ENCODE data around the gene ACTMAP.
"Not testable (repeated sequence)": the region's sequence is repeated elsewhere in the genome, so short reads cannot be mapped to it uniquely, and the experiment has no call there.

Gene ACTMAP

DNA sequence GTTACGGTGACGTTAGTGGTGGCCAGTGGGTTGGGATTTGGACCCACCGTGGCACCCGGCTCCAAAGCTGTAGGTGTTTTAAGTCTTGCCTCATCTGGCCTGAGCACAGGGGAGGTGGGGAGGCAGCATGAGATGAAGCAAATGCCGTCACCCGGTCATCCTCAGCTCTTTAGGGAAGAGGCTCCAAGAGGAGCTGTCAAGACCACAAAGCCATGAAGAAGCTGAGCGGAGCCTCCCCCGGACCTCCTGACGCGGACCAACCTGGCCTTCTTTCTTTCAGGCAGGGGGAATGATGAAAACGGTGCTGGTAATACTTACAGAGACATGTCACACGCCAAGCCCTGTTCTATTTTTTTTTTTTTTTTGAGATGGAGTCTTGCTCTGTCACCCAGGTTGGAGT lies 7.4 kb downstream of the ACTMAP start:
- DNase-seq, result no peak

DNA sequence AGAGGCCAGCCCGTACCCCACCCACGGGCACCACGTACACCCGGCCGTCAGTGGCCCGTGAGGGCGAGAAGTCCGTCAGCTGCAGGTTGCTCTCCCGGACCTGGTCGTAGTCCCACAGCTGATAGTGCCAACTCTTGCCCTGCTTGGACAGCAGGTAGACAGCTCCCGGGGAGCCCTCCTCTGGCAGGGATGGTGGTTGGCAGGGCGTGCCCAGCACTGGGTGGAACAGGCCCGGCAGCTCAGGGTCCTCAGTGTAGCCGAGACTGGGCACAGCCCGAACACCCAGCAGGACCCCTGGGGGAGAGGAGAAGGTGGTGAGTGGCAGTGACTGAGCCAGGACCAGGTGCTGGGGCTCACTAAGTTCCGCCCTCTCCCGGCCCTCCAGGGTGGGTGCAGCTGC lies 7.8 kb downstream of the ACTMAP start:
- DNase-seq, result no peak

DNA sequence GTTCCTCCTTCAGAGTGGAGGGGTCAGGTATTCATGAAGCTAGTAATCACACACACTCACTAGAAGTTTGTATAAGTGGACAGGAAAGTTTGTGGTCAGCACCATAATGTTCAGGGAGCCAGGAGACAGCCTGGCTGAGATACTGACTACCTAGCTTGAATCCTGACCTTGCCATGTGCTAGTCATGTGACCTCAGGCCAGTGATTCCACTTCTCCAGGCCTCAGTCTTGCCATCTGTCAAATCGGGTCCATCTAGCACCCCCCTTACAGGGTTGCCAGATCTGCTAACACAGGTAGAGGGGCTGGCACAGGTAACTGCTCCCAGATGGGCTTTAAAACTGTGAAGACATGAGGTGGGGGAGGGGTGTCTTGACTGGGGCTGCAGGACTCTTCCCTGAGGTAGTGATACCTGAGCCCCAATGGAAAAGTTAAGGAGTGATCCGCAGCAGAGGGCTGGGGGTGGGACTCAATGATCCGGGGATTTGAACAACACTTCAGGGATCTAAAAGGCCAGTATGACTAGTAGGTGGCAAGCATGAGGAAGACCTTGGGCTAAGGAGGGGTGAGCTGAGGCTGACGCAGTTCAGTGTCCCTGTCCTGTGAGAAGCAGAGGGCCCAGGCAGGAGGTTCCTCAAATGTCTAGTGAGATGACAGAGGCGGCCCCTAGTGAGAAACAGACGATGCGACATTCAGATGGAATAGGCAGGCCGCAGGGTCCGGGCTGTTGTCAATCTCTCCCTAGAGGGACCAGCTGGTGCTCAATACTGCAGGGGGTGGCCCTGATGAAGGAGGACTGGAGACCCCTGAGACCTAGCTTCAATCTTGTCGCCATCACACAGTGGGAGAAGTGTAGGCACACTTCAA lies 8.5 kb downstream of the ACTMAP start:
- no peak for DNase-seq

DNA sequence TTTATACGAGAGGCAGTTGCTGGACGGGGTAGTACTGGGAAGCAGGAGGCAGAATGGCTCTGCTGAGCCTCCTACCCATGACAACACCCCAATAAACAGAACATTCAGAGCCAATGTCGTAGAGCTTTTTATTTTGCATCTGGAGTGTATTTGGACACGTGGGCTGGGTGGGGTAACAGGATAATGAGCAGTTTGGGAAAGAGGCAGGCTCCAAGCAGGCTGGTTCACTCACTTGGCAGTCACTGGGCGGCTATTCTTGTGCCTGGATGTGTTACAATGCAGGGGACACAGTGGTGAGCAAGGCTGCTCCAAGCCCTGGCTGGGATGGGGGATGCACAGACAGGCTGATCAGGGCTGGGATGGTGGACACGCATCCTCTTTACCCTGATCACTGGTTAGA lies 9.5 kb downstream of the ACTMAP start:
- no peak for DNase-seq

DNA sequence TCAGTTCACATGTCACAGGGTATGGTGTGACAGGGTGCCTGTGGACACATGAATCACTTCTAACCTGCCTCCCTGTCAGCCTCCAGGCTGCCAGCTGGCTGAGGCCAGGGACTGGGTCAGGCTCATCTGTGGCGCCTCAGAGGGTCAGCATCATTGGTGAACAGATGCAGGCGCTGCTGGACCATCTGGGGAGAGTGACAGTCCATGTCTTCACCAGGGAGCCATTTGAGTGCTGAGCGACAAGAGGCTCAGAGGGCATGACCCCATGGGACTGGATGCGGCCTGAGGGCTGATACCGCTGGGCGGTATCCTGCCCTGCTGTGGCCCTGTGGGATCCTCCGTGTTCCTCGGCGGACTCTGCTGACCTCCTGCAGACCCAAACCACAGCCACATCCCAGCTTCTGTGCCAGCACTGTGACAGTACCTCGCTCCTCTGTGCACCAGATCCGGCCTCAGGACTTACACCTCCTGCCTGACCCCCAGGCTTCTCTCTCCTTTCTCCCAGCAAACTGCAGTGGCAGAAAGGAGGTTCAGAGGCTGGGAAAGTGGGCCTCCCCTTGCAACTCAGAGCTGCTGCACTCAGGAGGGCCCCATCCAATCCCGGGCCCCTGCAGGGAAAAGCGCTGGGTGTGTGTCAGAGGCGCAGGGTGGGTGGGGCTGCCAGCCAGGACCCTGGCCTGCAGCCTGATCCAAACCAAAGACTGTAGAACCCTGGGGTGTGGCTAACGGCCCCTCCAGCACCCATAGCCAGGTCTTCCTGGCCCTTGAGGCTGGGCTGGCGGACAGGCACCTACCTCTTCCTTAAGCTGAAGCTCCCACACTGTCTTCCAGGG lies 10.2 kb downstream of the ACTMAP start:
- DNase-seq, result no peak

DNA sequence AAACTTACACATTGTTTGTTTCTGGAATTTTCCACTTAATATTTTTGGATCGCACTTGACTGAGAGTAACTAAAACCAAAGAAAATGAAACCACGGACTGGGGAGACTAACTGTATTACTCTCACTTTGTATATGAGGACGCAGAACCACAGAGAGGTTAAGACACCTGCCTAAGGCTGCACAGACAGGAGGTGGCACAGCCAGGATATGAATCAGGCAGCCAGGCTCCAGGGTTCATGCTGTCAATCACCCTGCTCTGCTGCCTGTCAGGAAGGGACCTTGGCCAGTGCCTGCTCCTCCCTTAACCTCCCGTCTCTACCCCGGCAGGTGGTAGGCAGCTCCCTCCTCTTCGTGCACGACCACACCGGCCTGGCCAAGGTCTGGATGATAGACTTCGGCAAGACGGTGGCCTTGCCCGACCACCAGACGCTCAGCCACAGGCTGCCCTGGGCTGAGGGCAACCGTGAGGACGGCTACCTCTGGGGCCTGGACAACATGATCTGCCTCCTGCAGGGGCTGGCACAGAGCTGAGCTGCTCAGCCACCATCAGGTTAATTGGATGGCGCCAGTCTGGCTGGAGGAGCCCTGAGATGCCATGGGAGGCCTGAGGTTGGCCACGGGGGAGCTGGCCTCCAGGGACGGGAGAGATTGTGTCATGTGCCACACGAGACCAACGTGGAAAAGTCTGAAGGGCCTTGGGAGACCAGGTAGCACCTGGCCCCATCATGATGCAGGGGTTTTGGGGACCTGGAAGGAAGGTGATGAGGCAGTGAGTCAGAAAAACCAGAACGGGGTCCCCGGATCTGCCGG lies 11.0 kb downstream of the ACTMAP start:
- no peak for DNase-seq

DNA sequence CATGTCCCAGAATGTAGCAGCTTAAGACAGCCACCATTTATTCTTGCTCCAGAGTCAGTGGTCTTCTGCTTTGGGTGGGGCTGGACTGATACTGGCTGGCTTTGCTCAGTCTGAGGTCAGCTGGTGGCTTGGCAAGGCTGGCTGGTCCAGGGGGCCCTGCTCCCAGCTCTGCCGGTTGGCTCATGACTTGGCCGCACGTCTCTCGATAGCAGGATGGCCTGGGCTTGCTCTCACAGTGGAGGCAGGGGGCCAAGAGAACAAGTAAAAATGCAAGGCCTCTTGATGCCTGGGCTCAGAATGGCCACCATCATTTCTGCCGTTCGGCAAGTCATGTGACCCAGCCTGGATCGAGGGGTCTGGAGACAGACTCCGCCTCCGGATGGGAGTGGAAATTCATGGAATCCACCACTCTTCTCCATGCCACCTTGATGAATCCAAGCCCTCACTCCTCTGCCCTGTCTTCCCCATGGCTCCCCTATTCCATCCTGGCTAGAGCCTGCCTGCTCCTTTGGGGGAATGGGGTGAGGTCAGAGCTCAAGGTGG lies 13.1 kb downstream of the ACTMAP start:
- DNase-seq, result no peak

DNA sequence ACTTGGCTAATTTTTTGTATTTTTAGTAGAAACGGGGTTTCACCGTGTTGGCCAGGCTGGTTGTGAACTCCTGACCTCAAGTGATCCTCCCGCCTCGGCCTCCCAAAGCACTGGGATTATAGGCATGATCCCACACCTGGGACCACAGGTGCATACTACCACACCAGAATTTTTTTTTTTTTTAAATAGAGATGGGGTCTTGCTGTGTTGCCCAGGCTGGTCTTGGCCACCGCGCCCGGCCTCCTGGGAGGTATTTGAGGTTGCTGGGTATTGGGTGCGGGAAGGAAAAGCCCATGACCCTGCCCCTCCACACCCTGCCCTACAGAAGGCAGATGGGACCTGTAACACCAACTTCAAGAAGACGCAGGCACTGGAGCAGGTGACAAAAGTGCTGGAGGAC lies 13.6 kb downstream of the ACTMAP start:
- no peak for DNase-seq

DNA sequence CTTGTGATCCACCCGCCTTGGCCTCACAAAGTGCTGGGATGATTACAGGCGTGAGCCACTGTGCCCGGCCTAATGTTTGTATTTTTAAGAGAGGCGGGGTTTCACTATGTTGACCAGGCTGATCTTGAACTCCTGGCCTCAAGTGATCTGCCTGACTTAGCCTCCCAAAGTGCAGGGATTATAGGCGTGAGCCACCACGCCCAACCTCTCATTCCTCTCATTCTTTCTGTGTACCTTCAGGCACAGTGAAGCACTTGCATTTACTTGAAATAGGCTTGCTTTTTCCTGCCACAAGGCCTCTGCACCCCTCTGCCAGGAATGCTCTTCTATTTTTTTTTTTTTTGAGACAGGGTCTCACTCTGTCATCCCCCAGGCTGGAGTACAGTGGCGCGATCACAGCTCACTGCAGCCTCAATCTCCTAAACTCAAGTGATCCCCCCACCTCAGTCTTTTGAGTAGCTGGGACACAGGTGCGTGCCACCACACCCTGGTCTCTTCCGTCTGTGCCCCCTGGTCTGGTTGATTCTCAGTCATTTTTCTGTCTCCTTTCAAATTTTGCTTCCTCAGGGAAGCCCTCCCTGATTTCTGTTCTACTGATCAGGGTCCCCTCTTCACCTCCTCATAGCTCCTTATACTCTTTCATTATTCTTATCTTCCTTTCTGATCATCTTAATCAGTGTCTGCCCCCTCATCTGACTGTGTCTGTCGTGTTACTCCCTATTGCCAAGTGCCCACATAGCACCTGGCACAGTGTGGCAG lies 15.1 kb downstream of the ACTMAP start:
- DNase-seq, result no peak

DNA sequence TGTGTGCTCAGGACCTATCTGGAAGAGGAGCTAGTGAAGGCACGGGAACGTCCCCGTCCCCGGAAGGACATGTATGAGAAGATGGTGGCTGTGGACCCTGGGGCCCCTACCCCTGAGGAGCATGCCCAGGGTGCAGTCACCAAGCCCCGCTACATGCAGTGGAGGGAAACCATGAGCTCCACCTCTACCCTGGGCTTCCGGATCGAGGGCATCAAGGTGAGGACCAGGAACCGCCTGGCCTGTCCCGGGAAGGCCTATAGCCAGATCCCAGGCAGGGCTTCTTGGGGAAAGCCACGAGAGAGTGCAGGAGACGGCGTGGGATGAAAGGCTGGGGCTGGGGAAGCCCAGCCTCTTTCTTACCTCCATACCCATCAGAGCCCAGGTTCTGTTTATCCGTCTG lies 17.1 kb downstream of the ACTMAP start:
- DNase-seq, result no peak

DNA sequence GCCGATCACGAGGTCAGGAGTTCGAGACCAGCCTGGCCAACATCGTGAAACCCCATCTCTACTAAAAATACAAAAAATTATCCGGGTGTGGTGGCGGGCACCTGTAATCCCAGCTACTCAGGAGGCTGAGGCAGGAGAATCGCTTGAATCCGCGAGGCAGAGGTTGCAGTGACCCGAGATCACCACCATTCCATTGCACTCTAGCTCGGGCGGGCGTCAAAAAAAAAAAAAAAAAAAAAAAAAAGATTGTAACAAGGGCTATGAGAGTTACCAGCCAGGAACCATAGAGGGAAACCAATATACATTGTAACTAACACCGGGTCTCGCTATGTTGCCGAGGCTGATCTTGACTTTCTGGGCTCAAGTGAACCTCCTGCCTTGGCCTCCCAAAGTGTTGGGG lies 18.0 kb downstream of the ACTMAP start:
- DNase-seq, result not testable (repeated sequence)

DNA sequence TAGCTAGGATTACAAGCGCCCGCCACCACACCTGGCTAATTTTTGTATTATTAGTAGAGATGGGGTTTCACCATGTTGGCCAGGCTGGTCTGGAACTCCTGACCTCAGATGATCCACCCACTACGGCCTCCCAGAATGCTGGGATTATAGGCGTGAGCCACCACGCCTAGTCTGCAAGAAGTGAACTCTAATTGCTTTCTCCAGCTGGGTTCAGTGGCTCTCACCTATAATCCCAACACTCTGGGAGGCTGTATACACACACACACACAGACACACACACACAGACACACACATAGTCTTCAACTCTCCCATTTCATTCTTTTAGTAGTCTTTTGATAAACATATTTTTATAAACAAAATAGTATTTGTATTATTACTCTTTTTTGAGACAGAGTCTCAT lies 20.2 kb downstream of the ACTMAP start:
- DNase-seq, result not testable (repeated sequence)

DNA sequence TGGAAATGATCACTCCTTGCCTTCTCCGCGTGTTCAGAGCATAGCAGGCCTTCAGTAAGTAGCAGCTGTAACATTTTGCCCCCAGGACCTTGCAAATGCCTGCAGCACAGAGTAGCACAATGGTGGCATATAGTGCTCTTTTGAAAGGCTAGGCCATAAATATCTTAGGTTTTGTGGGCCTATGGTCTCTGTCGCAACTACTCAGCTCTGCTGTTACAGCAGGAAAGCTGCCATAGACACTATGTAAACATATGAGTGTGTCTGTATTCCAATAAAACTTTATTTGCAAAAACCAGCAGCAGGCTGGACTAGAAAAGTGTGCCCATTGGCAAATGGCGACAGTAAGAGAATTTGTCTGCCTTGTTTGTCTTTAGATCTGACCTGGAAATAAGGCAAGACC lies 24.0 kb downstream of the ACTMAP start:
- DNase-seq, result no peak

DNA sequence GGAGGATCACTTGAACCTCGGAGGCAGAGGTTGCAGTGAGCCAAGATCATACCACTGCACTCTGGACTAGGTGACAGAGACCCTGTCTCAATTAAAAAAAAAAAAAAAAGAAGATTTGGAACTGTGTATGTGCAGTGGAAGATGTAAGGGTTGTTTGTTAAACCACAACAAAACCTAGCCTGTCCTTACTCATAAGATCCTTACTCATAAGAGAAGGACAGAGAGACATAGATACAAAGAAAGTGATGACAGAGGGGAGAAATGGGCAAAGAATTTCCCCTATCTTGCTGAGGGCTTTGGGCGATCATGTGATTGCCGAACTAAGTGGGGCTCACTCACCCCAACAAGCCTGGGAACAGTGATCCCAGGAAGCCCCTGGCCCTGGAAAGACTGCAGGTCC lies 25.4 kb downstream of the ACTMAP start:
- no peak for DNase-seq

DNA sequence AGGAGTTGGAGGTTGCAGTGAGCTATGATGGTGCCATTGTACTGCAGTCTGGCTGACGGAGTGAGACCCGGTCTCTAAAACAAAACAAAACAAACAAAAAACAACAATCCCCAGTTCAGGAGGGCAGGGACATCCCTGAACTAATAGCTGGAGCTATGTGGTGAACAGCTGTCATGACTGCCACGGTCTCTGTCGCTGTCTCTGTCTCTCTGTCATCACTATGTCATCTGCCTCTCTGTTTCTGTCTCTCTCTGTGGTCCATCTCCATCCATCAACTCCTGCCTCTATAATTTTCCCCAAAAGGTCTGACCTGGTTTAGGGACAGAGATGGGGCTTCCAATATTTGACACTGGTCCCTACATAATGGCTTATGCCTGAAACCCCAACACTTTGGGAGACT lies 26.0 kb downstream of the ACTMAP start:
- no peak for DNase-seq

DNA sequence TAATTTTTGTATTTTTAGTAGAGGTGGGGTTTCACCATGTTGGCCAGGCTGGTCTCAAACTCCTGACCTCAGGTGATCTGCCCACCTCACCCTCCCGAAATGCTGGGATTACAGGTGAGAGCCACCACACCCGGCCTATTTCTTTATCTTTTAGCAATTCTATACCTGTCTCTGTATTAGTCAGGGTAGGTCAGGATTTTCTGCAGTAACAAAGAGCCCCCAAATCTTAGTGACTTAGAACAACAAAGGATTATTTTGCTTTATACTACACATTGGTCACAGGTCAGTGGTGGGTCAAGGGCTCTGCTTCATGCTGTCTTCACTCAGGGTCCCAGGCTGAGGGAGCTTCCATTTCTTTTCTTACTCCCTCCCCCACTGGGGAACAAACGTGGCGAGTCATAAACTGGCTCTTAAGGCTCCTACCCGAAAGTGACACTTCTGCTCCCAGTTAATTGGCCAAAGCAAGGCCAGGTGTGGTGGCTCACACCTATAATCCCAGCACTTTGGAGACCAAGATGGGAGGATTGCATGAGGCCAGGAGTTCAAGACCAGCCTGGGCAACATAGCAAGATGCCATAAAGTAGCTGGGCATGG lies 26.5 kb downstream of the ACTMAP start:
- DNase-seq, result no peak

DNA sequence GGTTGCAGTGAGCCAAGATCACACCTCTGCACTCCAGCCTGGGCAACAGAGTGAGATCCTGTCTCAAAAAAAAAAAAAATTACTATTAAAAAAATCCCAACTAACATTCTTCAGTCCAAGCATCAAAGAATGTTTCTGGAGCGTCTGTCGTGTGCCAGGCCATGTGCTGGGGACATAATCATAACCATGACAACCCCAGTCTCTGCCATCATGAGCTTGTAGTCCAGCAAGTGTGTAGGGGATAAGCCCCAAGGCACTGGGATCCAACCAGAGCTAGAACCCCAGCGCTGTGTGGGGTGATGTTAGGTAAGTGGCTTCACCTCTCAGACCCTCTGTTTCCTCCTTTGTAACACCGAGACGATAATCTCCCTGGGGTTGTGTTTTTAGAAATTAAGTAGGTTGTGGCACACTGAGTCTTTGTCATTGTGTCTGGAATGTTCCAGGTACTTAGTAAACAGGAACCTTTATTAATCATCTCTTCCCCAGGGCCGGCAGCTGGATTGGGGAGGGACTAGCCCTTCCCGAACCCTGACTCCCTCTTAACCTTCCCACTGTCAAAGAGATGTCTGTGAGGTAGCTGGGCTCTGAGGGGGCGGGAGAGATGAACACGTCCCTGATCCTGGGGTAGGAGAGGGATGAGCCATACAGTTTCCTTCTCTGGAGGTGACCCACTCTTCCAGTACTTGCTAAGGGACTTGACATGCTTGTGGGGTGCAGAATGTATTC lies 28.2 kb downstream of the ACTMAP start:
- no peak for DNase-seq

DNA sequence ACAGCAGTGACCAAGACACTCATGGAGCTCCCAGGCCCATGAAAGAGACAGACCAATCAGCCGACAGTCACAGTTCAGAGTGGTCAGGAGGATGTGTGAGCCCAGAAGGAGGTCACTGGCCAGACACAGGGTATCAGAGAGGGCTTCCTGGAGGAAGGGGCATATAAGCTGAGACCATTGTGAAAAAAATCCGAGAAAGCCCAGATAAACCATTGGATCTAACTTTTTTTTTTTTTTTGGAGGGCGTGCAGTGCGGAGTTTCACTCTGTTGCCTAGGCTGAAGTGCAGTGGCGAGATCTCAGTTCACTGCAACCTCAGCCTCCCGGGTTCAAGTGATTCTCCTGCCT lies 29.2 kb downstream of the ACTMAP start:
- no peak for DNase-seq

DNA sequence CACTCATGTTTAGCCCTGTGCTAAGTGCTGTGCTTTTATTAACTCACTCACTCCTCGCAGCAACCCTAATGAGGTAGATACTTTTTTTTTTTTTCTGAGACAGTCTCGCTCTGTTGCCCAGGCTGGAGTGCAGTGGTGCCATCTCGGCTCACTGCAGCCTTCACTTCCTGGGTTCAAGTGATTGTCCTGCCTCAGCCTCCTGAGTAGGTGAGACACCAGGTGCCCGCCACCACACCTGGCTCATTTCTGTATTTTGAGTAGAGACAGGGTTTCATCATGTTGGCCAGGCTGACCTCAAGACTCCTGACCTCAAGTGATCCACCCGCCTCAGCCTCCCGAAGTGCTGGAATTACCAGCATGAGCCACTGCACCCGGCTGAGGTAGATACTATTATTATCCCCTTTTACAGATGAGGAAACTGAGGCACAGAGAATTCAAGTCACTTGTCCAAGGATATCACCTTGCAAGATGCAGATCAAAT lies 30.8 kb downstream of the ACTMAP start:
- peak; percentile 14 for DNase-seq

DNA sequence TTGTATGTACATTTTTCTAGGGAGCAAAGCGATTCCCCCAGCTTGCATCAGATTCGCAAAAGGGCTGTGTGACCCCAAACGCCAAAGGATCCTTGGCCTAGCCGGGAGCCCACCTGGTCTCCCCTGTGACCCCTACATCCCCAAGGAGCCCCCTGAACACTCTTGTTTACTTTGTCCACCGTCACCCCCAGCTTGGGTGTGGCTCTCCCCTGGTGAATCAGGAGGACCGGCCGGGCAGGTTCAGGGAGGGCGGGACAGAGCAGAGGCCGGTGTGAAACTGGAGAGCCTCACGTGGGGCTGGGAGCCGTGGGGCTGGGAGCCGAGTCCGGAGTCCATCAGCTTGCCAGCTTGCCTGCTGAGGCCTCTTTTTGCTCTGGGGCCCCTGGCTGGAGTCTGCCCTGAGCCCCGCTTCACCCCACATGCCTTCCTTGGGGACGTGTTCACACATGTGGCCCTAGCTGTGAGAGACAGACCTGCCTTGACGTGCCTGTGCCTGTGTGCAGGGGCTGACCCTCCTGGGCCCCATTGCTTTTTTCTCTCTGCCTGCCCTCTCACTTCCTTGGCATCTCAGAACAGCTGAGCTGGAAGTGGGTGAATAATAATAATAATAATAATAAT lies 31.4 kb downstream of the ACTMAP start:
- peak; percentile 52 for DNase-seq
